ENCODE measurements around the gene ZNF41. TPM values are rescaled to one million over a fixed set of nuclear protein-coding genes. Genes with fewer than 3 reads are reported as not detected.

The ZNF41 gene
- total and polyA plus RNA-seq, 12 donors: 3.1 to 19.3 (median 14.6) TPM

DNA sequence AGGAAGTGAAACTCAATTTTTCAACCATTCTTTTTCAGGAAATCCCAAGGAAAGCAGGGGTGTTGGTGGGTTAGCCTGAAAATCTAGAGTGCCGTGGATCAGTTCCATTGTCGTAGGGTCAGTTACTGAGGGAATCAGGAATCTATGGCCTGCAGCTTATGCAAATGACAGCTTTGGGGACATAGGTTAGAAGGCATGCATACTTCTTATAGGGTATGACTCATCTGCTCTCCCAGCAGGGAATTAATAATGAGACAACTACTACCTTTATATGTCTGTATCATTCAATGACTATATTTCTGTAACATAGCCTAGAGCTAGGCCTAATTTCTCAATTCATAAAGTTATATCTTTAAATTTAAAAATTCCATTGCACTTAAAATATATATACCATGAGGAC is 36.6 kb downstream of the ZNF41 start:
- H3K27ac ChIP-seq: no peak overlapping the region
- H3K9me3 ChIP-seq: peaks cover 0 to 99% (median 17%) of the 10 kb centered on the region in 11 donors
- DNase-seq: no peak
- no peak overlapping the region for H3K4me3 ChIP-seq
- H3K27me3 ChIP-seq: no peaks in the 10 kb centered on the region
- WGBS, 2 donors: 91 to 100% methylated on average over 2 of the region's 2 CpGs
- no peak for ATAC-seq
- peaks cover 0 to 45% (median 10%) of the 10 kb centered on the region in 9 donors for H3K36me3 ChIP-seq
- intact Hi-C loops (cut with DNase I): no loop called here
- TF ChIP-seq, protein P1, sequence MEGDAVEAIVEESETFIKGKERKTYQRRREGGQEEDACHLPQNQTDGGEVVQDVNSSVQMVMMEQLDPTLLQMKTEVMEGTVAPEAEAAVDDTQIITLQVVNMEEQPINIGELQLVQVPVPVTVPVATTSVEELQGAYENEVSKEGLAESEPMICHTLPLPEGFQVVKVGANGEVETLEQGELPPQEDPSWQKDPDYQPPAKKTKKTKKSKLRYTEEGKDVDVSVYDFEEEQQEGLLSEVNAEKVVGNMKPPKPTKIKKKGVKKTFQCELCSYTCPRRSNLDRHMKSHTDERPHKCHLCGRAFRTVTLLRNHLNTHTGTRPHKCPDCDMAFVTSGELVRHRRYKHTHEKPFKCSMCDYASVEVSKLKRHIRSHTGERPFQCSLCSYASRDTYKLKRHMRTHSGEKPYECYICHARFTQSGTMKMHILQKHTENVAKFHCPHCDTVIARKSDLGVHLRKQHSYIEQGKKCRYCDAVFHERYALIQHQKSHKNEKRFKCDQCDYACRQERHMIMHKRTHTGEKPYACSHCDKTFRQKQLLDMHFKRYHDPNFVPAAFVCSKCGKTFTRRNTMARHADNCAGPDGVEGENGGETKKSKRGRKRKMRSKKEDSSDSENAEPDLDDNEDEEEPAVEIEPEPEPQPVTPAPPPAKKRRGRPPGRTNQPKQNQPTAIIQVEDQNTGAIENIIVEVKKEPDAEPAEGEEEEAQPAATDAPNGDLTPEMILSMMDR (IDR thresholded peaks at IDR 0.05): no peak
- no peaks in the 10 kb centered on the region for H3K4me1 ChIP-seq

GRCh38 chrX:47430925-47431324 is 52.1 kb downstream of the ZNF41 start:
- intact Hi-C loops (cut with DNase I): no loop called here
- no peak for ATAC-seq
- H3K9me3 ChIP-seq: peaks cover 0 to 12% (median 0%) of the 10 kb centered on the region in 11 donors

DNA sequence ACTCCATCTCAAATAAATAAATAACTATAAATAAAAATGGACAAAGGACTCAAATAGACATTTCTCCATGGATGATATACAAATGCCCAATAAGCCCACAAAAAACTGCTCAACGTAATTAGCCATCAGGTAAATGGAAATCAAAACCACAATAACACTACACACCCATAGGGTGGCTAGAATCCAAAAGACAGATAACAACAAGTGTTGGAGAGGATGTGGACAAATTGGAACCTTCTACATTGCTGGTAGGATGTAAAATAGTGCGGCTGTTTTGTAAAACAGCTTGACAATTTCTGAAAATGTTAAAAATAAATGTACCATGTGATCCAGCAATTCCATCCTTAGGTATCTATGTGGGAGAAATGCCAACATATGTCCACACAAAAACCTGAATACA is 60.6 kb downstream of the ZNF41 start:
- 82% methylated on average over 2 of the region's 2 CpGs for WGBS, 2 donors
- intact Hi-C loops (cut with DNase I): no loop called here

More at GRCh38 chrX:47430925-47431324, 52.1 kb downstream of the ZNF41 start:
- H3K27me3 ChIP-seq: no peaks in the 10 kb centered on the region
- no peak for DNase-seq
- no peaks in the 10 kb centered on the region for H3K36me3 ChIP-seq
- WGBS, 2 donors: 93 to 95% methylated on average over 5 of the region's 5 CpGs
- TF ChIP-seq, protein P1 (IDR thresholded peaks at IDR 0.05): no peak
- no peak overlapping the region for H3K27ac ChIP-seq
- H3K4me3 ChIP-seq: no peak overlapping the region
- H3K4me1 ChIP-seq: no peaks in the 10 kb centered on the region

DNA sequence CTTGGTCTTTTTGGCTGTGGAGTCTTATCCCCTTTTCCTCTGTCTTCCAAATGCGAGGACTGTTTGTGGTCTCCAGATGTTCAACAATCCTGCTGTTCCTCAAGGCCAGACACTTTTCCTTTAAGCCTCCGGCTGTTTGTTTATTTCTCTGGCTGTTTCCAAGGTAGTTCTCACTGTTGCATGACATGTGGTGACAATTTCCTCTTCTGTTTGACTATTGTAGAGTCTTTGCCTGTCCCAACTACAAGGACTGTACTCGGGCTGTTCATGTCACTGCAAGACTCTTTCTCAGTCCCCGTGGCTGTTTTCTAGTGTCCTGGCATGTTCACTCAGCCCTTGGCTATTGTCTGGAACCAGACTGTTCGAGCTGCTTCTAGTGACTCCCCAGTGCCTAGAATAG is 62.1 kb downstream of the ZNF41 start:
- Histone ChIP-seq H3K4me1 (no peaks in the 10 kb centered on the region), H3K27me3 (no peaks in the 10 kb centered on the region), H3K36me3 (no peaks in the 10 kb centered on the region), H3K4me3 (no peak overlapping the region), H3K27ac (no peak overlapping the region), H3K9me3 (peaks cover 0 to 38% (median 0%) of the 10 kb centered on the region in 11 donors)
- DNase-seq: no peak
- 60 to 73% methylated on average over 5 of the region's 5 CpGs for WGBS, 2 donors
- ATAC-seq: no peak
- TF ChIP-seq, protein P1 (IDR thresholded peaks at IDR 0.05): no peak
- intact Hi-C loops (cut with DNase I): no loop called here

More for the DNA sequence above, 60.6 kb downstream of the ZNF41 start:
- Histone ChIP-seq H3K36me3 (no peaks in the 10 kb centered on the region), H3K4me3 (no peak overlapping the region), H3K27ac (no peak overlapping the region), H3K4me1 (no peaks in the 10 kb centered on the region), H3K27me3 (no peaks in the 10 kb centered on the region), H3K9me3 (peaks cover 0 to 26% (median 0%) of the 10 kb centered on the region in 11 donors)
- ATAC-seq (no peak), DNase-seq (no peak)
- TF ChIP-seq, protein P1 (IDR thresholded peaks at IDR 0.05): no peak

All from heart right ventricle (tissue), 16 donors.